Prostate gland (tissue), 2 donors: ENCODE data around the gene DYNC1H1.

Experiments used
- POLR2AphosphoS5 ChIP-seq: sonication (generic); formaldehyde crosslinking; IDR thresholded peaks from one replicate; pipeline ENCODE4 v1.6.1; 2017; ENCODE audit warnings: antibody characterized with exemption
- TF ChIP-seq, protein P1 (sequence below), 4 experiments: fragments of 200-600 bp in 2 of 4; fragments of 450-650 bp in 2 of 4; sonication (generic) in 2 of 4; IDR thresholded peaks; 1 replicate in 3 of 4; 2 replicates in 1 of 4; pipeline ENCODE4 v1.5.1; 2016 to 2019; ENCODE audit warnings: antibody characterized with exemption in 4 of 4, mild to moderate bottlenecking in 2 of 4, moderate library complexity in 2 of 4

DNA sequence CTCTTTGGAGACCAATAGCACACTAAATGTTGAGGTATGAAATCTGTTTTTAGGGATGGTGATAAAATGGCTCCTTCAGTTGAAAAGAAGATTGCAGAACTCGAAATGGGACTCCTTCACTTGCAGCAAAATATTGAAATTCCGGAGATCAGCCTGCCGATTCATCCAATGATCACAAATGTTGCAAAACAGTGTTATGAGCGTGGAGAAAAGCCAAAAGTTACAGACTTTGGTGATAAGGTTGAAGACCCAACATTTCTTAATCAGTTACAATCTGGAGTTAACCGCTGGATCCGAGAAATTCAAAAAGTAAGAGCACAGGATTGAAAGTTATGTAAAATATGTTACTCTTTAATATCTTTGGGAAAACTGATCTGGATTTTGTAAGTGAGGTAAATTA lies 15.3 kb downstream of the DYNC1H1 start:
- TF ChIP-seq, protein P1, sequence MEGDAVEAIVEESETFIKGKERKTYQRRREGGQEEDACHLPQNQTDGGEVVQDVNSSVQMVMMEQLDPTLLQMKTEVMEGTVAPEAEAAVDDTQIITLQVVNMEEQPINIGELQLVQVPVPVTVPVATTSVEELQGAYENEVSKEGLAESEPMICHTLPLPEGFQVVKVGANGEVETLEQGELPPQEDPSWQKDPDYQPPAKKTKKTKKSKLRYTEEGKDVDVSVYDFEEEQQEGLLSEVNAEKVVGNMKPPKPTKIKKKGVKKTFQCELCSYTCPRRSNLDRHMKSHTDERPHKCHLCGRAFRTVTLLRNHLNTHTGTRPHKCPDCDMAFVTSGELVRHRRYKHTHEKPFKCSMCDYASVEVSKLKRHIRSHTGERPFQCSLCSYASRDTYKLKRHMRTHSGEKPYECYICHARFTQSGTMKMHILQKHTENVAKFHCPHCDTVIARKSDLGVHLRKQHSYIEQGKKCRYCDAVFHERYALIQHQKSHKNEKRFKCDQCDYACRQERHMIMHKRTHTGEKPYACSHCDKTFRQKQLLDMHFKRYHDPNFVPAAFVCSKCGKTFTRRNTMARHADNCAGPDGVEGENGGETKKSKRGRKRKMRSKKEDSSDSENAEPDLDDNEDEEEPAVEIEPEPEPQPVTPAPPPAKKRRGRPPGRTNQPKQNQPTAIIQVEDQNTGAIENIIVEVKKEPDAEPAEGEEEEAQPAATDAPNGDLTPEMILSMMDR (IDR thresholded peaks at IDR 0.05): no peak
- no peak for TF ChIP-seq POLR2AphosphoS5
